MM.1S (cell line): ENCODE measurements around the gene TMEM143.
"Not testable (repeated sequence)": the region's sequence is repeated elsewhere in the genome, so short reads cannot be mapped to it uniquely, and the experiment has no call there.

Experiments
- DNase-seq: peaks from one replicate; pipeline ENCODE4 v3.0.0-alpha.2; 2015
- H2AFZ ChIP-seq: fragments of 300-600 bp; sonication (generic); 2 replicates; pipeline ENCODE4 v1.6.0; 2016; ENCODE audit warnings: antibody characterized with exemption, low read length
- H3F3A ChIP-seq: fragments of 300-600 bp; sonication (generic); 2 replicates; pipeline ENCODE4 v1.6.1; 2016; ENCODE audit warnings: mild to moderate bottlenecking, antibody characterized with exemption, low read length, moderate library complexity, mixed read lengths; ENCODE audit not compliant: insufficient read depth
- H3K27ac ChIP-seq: fragments of 300-600 bp; sonication (generic); 2 replicates; pipeline ENCODE4 v1.5.1; 2016; ENCODE audit warnings: mild to moderate bottlenecking, low read length
- H3K27me3 ChIP-seq: fragments of 300-600 bp; sonication (generic); replicated peaks from 2 replicates; pipeline ENCODE4 v1.6.0; 2016; ENCODE audit warnings: low read length; ENCODE audit not compliant: insufficient read depth
- H3K36me3 ChIP-seq: fragments of 300-600 bp; sonication (generic); replicated peaks from 2 replicates; pipeline ENCODE4 v1.6.1; 2016; ENCODE audit warnings: mild to moderate bottlenecking, low read length, mixed read lengths; ENCODE audit not compliant: insufficient read depth
- H3K4me1 ChIP-seq: fragments of 300-600 bp; sonication (generic); 2 replicates; pipeline ENCODE4 v1.6.1; 2016; ENCODE audit warnings: low read length, mixed read lengths
- H3K4me2 ChIP-seq: fragments of 300-600 bp; sonication (generic); 2 replicates; pipeline ENCODE4 v1.6.0; 2016; ENCODE audit warnings: low read depth, low read length
- H3K4me3 ChIP-seq: fragments of 300-600 bp; sonication (generic); 2 replicates; pipeline ENCODE4 v1.5.1; 2016; ENCODE audit warnings: low read length, mixed read lengths
- H3K79me2 ChIP-seq: fragments of 300-600 bp; sonication (generic); 2 replicates; pipeline ENCODE4 v1.6.1; 2016; ENCODE audit warnings: mixed run types, low read length, mixed read lengths
- H3K9ac ChIP-seq: fragments of 300-600 bp; sonication (generic); 2 replicates; pipeline ENCODE4 v1.6.1; 2016; ENCODE audit warnings: low read length, mixed read lengths
- H3K9me2 ChIP-seq: fragments of 300-600 bp; sonication (generic); replicated peaks from 2 replicates; pipeline ENCODE4 v1.6.1; 2016; ENCODE audit warnings: mild to moderate bottlenecking, low read length, mixed read lengths; ENCODE audit not compliant: insufficient read depth
- H3K9me3 ChIP-seq: fragments of 300-600 bp; sonication (generic); replicated peaks from 2 replicates; pipeline ENCODE4 v1.6.1; 2016; ENCODE audit warnings: mild to moderate bottlenecking, low read length, mixed read lengths; ENCODE audit not compliant: insufficient read depth
- H4K20me1 ChIP-seq: fragments of 300-600 bp; sonication (generic); 2 replicates; pipeline ENCODE4 v1.6.1; 2016; ENCODE audit warnings: mild to moderate bottlenecking, low read length, moderate library complexity, mixed read lengths; ENCODE audit not compliant: insufficient read depth
- CTCF ChIP-seq: fragments of 300-600 bp; sonication (generic); IDR thresholded peaks from 2 replicates; pipeline ENCODE4 v1.5.1; 2016; ENCODE audit warnings: antibody characterized with exemption, low read length, mixed read lengths
- EZH2 ChIP-seq: fragments of 300-600 bp; sonication (generic); optimal IDR thresholded peaks from 2 replicates; pipeline ENCODE3; 2017; ENCODE audit warnings: low read depth, mild to moderate bottlenecking, antibody characterized with exemption, low read length, mixed read lengths
- EZH2phosphoT487 ChIP-seq: fragments of 300-600 bp; sonication (generic); IDR thresholded peaks from 2 replicates; pipeline ENCODE4 v1.6.1; 2018; ENCODE audit warnings: antibody characterized with exemption, low read length

TMEM143 gene

DNA sequence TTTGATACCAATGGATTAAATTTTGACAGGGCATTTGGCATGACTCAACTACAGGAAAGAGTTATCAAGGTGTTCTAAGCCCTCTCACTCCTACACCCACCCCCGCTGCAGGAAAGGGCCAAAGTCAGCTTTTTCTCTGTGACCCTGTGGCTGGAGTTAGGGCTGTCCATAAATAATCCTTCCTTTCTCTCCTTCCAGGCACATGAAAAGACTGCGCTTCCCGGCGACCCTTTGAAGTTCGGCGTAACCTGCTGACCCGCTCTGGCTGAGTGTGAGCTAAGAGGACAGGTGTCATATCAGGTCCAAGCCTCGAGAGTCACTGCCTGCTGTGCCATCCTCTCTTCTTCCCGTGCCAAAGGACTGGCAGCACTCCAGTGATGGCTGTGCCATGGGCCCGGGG lies 68.3 kb downstream of the TMEM143 start:
- H3K27me3 ChIP-seq = peaks cover 59% of the 10 kb centered on the region
- H2AFZ ChIP-seq = no peak overlapping the region
- H3K27ac ChIP-seq = no peak overlapping the region
- no peak overlapping the region for H3K4me2 ChIP-seq
- no peaks in the 10 kb centered on the region for H3K79me2 ChIP-seq
- H3K9ac ChIP-seq = no peak overlapping the region
- DNase-seq = no peak
- H3K4me3 ChIP-seq = no peak overlapping the region
- H3K9me3 ChIP-seq = no peaks in the 10 kb centered on the region
- no peaks in the 10 kb centered on the region for H3K9me2 ChIP-seq
- H3K36me3 ChIP-seq = no peaks in the 10 kb centered on the region
- TF ChIP-seq EZH2phosphoT487 = no peak
- no peak for TF ChIP-seq EZH2
- TF ChIP-seq CTCF = no peak
- H4K20me1 ChIP-seq = no peaks in the 10 kb centered on the region
- H3K4me1 ChIP-seq = no peaks in the 10 kb centered on the region
- no peaks in the 10 kb centered on the region for H3F3A ChIP-seq

GRCh38 chr19:48292798-48293197 lies 70.9 kb downstream of the TMEM143 start:
- Histone ChIP-seq H3K79me2 (no peaks in the 10 kb centered on the region), H3K27me3 (peaks cover 69% of the 10 kb centered on the region), H4K20me1 (no peaks in the 10 kb centered on the region), H3K4me1 (no peaks in the 10 kb centered on the region), H3K4me2 (no peak overlapping the region), H3K36me3 (no peaks in the 10 kb centered on the region), H3K9ac (no peak overlapping the region), H3K9me2 (no peaks in the 10 kb centered on the region), H2AFZ (no peak overlapping the region), H3K27ac (no peak overlapping the region), H3K9me3 (no peaks in the 10 kb centered on the region), H3F3A (no peaks in the 10 kb centered on the region), H3K4me3 (no peak overlapping the region)
- TF ChIP-seq EZH2phosphoT487 (no peak), EZH2 (no peak), CTCF (no peak)
- no peak for DNase-seq

DNA sequence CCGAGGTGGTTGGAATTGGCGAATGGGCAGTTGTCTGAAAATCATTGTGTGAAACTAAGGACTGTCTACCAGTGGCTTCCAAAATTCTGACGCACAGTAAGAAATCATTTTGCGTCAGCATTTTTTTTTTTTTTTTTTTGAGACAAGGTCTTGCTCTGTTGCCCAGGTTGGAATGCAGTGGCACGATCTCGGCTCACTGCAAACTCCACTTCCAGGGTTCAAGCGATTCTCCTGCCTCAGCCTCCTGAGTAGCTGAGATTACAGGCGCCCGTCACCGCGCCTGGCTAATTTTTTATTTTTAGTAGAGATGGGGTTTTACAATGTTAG lies 72.3 kb downstream of the TMEM143 start:
- H3F3A ChIP-seq, H2AFZ ChIP-seq, H3K9ac ChIP-seq, H3K9me2 ChIP-seq, H3K36me3 ChIP-seq, H3K9me3 ChIP-seq, H3K4me1 ChIP-seq, H3K27ac ChIP-seq, DNase-seq, H4K20me1 ChIP-seq, H3K79me2 ChIP-seq: not testable (repeated sequence)
- Histone ChIP-seq H3K4me2 (peak overlapping the region; percentile 98), H3K4me3 (peak overlapping the region; percentile 62; the same call in 1 of the 2 replicates), H3K27me3 (peaks cover 70% of the 10 kb centered on the region)

DNA sequence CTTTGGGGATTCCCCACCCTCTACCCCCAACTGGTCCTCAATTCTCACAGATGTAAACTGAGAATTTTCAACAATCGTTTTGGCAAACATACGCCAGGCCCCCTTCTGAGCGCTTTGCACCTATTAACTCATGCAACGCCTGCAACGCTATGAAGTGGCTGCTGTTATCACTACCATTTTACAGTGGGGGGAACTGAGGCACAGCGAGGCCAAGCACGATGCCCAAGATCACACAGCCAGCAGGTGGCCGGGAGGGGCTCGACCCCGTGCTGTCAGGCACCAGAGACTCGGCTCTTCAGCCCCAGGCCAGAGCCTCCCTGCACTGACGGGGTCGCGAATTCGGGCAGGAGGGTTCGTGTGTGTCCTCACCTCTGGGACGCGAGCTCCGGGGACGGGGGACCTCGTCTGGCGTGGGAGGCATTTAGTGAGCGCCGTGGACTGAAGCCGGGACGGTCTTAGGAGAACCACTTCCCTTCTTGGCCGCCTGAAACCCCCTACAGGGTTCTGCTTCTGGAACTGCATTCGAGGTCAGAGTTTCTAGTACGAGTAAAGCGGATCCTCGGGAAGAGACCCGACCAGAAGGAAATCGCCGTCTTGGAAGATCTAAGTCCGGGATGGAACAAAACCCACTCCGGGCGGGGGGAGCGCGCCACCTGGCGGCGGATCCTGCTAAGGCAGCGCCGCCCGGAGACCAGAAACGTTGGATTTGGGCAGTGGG lies 72.8 kb downstream of the TMEM143 start:
- Histone ChIP-seq H3K9me3 (no peaks in the 10 kb centered on the region), H3F3A (no peaks in the 10 kb centered on the region), H4K20me1 (no peaks in the 10 kb centered on the region), H3K27ac (no peak overlapping the region), H2AFZ (peak overlapping the region; percentile 90), H3K4me2 (peak overlapping the region; percentile 98), H3K4me1 (no peaks in the 10 kb centered on the region), H3K9ac (no peak overlapping the region), H3K79me2 (no peaks in the 10 kb centered on the region), H3K36me3 (no peaks in the 10 kb centered on the region), H3K27me3 (peaks cover 73% of the 10 kb centered on the region), H3K4me3 (peak overlapping the region; percentile 62), H3K9me2 (no peaks in the 10 kb centered on the region)
- peak; percentile 93 for TF ChIP-seq CTCF
- TF ChIP-seq EZH2phosphoT487 = no peak
- DNase-seq = peak; percentile 36
